ENCODE measurements around the gene FBXO3. TPM values are rescaled to one million over a fixed set of nuclear protein-coding genes. Genes with fewer than 3 reads are reported as not detected.
"Not testable (repeated sequence)": the region's sequence is repeated elsewhere in the genome, so short reads cannot be mapped to it uniquely, and the experiment has no call there.

FBXO3 gene
- total RNA-seq, 1 donor from 2014 or later, result 24.3 TPM

DNA sequence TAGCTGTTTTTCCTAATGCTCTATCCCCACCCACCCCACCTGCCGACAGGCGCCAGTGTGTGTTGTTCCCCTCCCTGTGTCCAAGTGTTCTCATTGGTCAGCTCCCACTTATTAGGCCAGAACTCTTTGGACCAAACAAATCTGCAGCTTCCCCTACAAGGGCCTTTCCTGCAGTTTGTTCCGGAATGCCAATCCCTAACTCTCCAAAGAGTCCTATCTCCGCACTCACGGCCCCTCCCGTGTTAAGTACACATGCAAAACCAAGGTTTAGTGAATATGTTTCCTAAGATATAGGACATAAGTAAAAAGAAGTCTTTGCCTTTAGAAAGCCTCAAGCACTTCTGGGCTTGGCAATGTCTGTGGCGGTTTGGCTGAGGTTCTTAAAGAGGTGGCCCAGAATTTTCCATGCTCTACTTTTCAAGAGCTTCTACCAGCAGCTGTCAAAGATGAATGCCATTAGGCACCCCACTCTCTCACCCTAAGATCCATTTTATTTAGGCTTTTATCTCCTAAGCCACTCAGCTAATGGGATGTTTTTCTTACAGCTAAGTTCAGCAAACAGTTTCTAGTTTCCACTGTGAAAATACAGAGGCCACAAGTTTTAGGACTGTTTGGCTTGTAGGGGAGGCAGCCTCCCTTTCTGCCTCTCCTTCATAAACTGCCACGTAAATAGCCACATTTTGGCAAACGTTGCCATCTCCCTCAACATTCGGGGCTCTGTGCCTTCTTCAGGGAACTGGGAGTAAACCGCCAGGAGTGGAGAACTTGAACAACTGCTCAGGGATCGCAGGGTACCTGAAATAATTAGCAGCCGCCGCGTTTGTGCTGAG, 39.7 kb downstream of the FBXO3 start:
- Mint-ChIP-seq H3K4me1 (ENCODE audit: low read depth) (peaks cover 42% of the 10 kb centered on the region), H3K27me3 (ENCODE audit: insufficient read depth) (peaks cover 3% of the 10 kb centered on the region), H3K9me3 (no peaks in the 10 kb centered on the region), H3K36me3 (ENCODE audit: low read depth) (peaks cover 31% of the 10 kb centered on the region), H3K27ac (peak overlapping the region; percentile 89), H3K4me3 (peak overlapping the region; percentile 87)
- intact Hi-C loops (cut with micrococcal nuclease), result loop anchor here (1.0 to 10.0 kb wide), 5 partner anchors 12 to 700 kb away; partner anchors contain the start of genes C11orf91, CAT and CSTF3
- no peak for DNase-seq (ENCODE audit: low spot score)

GRCh38 chr11:33733980-33734379, 40.3 kb downstream of the FBXO3 start:
- H3K9me3 Mint-ChIP-seq, result no peaks in the 10 kb centered on the region
- H3K4me1 Mint-ChIP-seq (ENCODE audit: low read depth), result peaks cover 47% of the 10 kb centered on the region
- H3K36me3 Mint-ChIP-seq (ENCODE audit: low read depth), result peaks cover 32% of the 10 kb centered on the region
- DNase-seq (ENCODE audit: low spot score), result no peak
- intact Hi-C loops (cut with micrococcal nuclease), result loop anchor here (2.0 to 10.0 kb wide), 3 partner anchors 319 to 701 kb away; partner anchors contain the start of genes CAT and CSTF3
- H3K27me3 Mint-ChIP-seq (ENCODE audit: insufficient read depth), result peaks cover 3% of the 10 kb centered on the region
- H3K4me3 Mint-ChIP-seq, result peak overlapping the region; percentile 87
- no peak overlapping the region for H3K27ac Mint-ChIP-seq

GRCh38 chr11:33731723-33732531, 42.4 kb downstream of the FBXO3 start:
- Mint-ChIP-seq H3K27me3 (ENCODE audit: insufficient read depth) (peaks cover 2% of the 10 kb centered on the region), H3K4me3 (peak overlapping the region; percentile 29), H3K36me3 (ENCODE audit: low read depth) (peaks cover 40% of the 10 kb centered on the region), H3K27ac (peak overlapping the region; percentile 16), H3K4me1 (ENCODE audit: low read depth) (peaks cover 57% of the 10 kb centered on the region), H3K9me3 (no peaks in the 10 kb centered on the region)
- no peak for DNase-seq (ENCODE audit: low spot score)
- intact Hi-C loops (cut with micrococcal nuclease), result loop anchor here (1.0 to 10.0 kb wide), 3 partner anchors 9 to 703 kb away; partner anchors contain the start of genes CAT and CSTF3

DNA sequence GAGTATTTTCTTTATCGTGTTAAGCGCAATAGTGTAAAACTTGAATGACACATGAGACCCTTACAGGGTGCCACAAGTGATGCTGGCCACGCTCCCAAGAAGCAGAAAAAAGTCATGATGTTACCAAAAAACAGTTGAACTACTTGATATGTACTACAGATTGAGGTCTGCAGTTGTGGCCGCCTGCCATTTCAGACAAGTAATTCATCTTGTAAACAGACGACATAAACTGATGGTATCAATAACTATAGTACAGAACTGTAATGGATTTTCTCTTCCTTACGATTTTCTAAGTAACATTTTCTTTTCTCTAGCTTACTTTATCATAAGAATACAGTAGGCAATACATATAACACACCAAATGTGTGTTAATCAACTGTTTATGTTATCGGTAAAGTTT, 43.6 kb downstream of the FBXO3 start:
- peaks cover 68% of the 10 kb centered on the region for H3K4me1 Mint-ChIP-seq (ENCODE audit: low read depth)
- DNase-seq (ENCODE audit: low spot score), result no peak
- no peak overlapping the region for H3K4me3 Mint-ChIP-seq
- H3K27ac Mint-ChIP-seq, result no peak overlapping the region
- H3K36me3 Mint-ChIP-seq (ENCODE audit: low read depth), result peaks cover 48% of the 10 kb centered on the region
- H3K27me3 Mint-ChIP-seq (ENCODE audit: insufficient read depth), result peaks cover 3% of the 10 kb centered on the region
- no peaks in the 10 kb centered on the region for H3K9me3 Mint-ChIP-seq
- intact Hi-C loops (cut with micrococcal nuclease), result loop anchor here (1.0 to 10.0 kb wide), 3 partner anchors 7 to 704 kb away; partner anchors contain the start of genes CAT and CSTF3

DNA sequence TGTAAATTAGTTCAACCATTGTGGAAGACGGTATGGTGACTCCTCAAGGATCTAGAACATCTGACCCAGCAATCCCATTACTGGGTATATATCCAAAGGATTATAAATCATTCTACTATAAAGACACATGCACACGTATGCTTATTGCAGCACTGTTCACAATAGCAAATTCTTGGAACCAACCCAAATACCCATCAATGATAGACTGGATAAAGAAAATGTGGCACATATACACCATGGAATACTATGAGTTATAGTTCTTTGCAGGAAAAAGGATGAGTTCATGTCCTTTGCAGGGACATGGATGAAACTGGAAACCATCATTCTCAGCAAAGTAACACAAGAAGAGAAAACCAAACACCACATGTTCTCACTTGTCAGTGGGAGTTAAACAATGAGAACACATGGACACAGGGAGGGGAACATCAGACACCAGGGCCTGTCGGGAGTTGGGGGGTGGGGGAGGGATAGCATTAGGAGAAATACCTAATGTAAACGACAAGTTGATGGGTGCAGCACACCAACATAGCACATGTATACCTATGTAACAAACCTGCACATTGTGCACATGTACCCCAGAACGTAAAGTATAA, 45.2 kb downstream of the FBXO3 start:
- DNase-seq (ENCODE audit: low spot score); H3K27ac Mint-ChIP-seq; H3K27me3 Mint-ChIP-seq (ENCODE audit: insufficient read depth); intact Hi-C loops (cut with micrococcal nuclease); H3K4me3 Mint-ChIP-seq; H3K9me3 Mint-ChIP-seq: not testable (repeated sequence)
- H3K36me3 Mint-ChIP-seq (ENCODE audit: low read depth), result peaks cover 51% of the 10 kb centered on the region
- H3K4me1 Mint-ChIP-seq (ENCODE audit: low read depth), result peaks cover 71% of the 10 kb centered on the region

DNA sequence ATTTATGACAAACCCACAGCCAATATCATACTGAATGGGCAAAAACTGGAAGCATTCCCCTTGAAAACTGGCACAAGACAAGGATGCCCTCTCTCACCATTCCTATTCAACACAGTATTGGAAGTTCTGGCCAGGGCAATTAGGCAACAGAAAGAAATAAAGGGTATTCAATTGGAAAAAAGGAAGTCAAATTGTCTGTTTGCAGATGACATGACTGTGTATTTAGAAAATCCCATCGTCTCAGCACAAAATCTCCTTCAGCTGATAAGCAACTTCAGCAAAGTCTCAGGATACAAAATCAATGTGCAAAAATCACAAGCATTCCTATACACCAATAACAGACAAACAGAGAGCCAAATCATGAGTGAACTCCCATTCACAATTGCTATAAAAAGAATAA, 46.8 kb downstream of the FBXO3 start:
- H3K27me3 Mint-ChIP-seq (ENCODE audit: insufficient read depth); H3K27ac Mint-ChIP-seq; DNase-seq (ENCODE audit: low spot score); H3K9me3 Mint-ChIP-seq; H3K4me3 Mint-ChIP-seq; intact Hi-C loops (cut with micrococcal nuclease): not testable (repeated sequence)
- H3K4me1 Mint-ChIP-seq (ENCODE audit: low read depth), result peaks cover 75% of the 10 kb centered on the region
- peaks cover 39% of the 10 kb centered on the region for H3K36me3 Mint-ChIP-seq (ENCODE audit: low read depth)

DNA sequence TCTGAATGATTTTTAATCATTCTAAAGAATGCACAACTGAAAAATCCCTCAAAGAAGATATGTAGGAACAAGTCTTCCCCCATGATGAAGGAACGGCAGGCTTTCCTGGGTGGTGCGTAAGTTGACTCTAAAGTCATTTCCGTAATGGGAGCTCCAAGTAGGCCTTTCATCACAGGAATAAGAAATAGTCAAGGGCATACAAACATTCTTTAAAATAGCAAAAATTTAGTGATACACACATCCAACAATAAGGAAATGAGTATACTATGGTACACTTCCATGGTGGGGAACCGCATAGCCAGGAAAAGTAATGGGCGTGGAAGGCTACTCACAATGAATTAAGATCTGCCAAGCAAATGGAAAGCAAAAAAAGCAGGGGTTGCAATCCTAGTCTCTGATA, 48.8 kb downstream of the FBXO3 start:
- Mint-ChIP-seq H3K27ac (no peak overlapping the region), H3K36me3 (ENCODE audit: low read depth) (peaks cover 42% of the 10 kb centered on the region), H3K9me3 (no peaks in the 10 kb centered on the region), H3K4me3 (no peak overlapping the region), H3K27me3 (ENCODE audit: insufficient read depth) (peaks cover 3% of the 10 kb centered on the region), H3K4me1 (ENCODE audit: low read depth) (peaks cover 77% of the 10 kb centered on the region)
- intact Hi-C loops (cut with micrococcal nuclease), result no loop called here
- no peak for DNase-seq (ENCODE audit: low spot score)

DNA sequence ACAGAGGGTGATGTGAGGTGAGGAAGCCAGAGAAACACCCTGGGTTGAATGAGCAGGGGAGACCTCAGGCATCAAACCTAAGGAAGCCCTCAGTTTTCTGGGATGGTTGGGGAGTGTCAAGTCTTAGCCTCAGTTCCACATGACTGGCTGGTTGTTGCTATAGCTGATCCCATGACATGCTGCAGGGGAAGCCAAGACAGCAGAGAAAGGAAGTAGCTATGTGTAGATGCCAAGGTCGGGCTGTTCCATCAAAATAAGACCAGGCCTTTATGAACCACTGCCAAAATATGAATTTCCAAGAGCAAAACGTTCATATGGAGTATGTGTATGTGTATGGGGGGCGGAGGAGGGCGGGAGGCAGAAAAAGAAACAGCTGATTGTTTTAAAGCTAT, 49.7 kb downstream of the FBXO3 start:
- Mint-ChIP-seq H3K27me3 (ENCODE audit: insufficient read depth) (peaks cover 3% of the 10 kb centered on the region), H3K4me3 (peak overlapping the region; percentile 12), H3K9me3 (no peaks in the 10 kb centered on the region), H3K36me3 (ENCODE audit: low read depth) (peaks cover 49% of the 10 kb centered on the region), H3K4me1 (ENCODE audit: low read depth) (peaks cover 83% of the 10 kb centered on the region), H3K27ac (peak overlapping the region; percentile 68)
- no peak for DNase-seq (ENCODE audit: low spot score)
- intact Hi-C loops (cut with micrococcal nuclease), result loop anchor here (5.0 kb wide), 5 partner anchors 48 to 682 kb away; partner anchors contain the start of genes FBXO3 and LMO2

DNA sequence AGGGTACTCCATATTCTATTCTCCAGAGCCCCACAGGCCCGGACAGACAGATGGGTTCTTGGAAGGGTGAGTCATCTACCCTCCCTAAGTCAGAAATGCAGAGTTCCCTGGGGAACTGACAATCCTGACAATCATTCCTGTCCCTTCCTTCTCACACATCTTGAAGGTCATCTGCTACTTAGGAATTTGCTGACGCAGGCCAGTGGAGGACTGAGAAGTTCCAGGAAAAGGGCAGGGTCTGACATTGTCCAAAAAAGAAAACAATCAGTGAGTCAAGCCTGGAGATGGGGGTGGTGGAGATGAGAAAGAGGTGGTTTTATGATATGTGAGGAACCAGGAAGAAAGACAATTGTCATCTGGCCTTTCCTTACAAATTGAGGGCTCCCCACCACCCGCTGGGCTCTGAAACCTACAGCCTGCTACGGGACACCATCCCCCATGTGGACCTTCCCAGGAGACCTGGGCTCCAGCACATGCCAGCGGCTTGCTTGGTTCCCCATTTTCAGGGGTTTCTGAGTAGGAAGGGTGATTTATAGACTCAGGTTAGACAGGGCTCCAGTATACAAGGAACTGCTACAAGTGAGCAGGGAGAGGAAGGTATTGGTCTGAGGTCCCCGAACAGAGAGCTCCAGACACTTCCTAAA, 51.0 kb downstream of the FBXO3 start:
- peak overlapping the region; percentile 68 for H3K27ac Mint-ChIP-seq
- no peak for DNase-seq (ENCODE audit: low spot score)
- H3K4me1 Mint-ChIP-seq (ENCODE audit: low read depth), result peaks cover 79% of the 10 kb centered on the region
- H3K36me3 Mint-ChIP-seq (ENCODE audit: low read depth), result peaks cover 41% of the 10 kb centered on the region
- no peaks in the 10 kb centered on the region for H3K9me3 Mint-ChIP-seq
- H3K27me3 Mint-ChIP-seq (ENCODE audit: insufficient read depth), result peaks cover 3% of the 10 kb centered on the region
- peak overlapping the region; percentile 61 for H3K4me3 Mint-ChIP-seq
- intact Hi-C loops (cut with micrococcal nuclease), result loop anchor here (1.0 to 5.0 kb wide), 6 partner anchors 8 to 681 kb away; partner anchors contain the start of genes FBXO3 and LMO2

GRCh38 chr11:33722590-33723234, 51.6 kb downstream of the FBXO3 start:
- intact Hi-C loops (cut with micrococcal nuclease), result loop anchor here (1.0 to 5.0 kb wide), 8 partner anchors 9 to 680 kb away; partner anchors contain the start of genes FBXO3 and LMO2
- H3K27me3 Mint-ChIP-seq (ENCODE audit: insufficient read depth), result peaks cover 2% of the 10 kb centered on the region

DNA sequence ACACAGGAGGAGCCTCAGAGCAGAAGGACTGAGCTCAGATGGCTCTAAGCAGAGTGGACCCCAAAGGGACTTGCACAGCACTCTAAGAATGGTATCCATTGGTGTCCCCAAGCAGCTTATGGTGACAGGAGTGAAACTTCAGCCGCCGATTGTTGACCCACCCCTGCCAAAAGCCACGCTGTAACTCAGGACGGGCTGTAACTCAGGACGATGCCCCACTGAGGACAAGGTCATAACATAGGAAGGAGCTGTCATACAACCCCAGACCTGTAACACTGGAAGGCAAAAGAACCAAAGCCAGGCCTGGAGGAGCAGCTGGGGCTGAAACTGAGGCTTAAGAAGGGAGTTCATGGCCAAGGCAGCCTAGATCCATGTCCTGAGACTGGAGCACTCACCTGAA, 52.3 kb downstream of the FBXO3 start:
- peak overlapping the region; percentile 48 for H3K4me3 Mint-ChIP-seq
- H3K9me3 Mint-ChIP-seq, result no peaks in the 10 kb centered on the region
- intact Hi-C loops (cut with micrococcal nuclease), result loop anchor here (1.0 to 5.0 kb wide), 7 partner anchors 13 to 680 kb away; partner anchors contain the start of genes FBXO3 and LMO2
- peak overlapping the region; percentile 68 for H3K27ac Mint-ChIP-seq
- DNase-seq (ENCODE audit: low spot score), result no peak
- H3K4me1 Mint-ChIP-seq (ENCODE audit: low read depth), result peaks cover 70% of the 10 kb centered on the region
- H3K36me3 Mint-ChIP-seq (ENCODE audit: low read depth), result peaks cover 44% of the 10 kb centered on the region
- H3K27me3 Mint-ChIP-seq (ENCODE audit: insufficient read depth), result peaks cover 1% of the 10 kb centered on the region

More at GRCh38 chr11:33722590-33723234, 51.6 kb downstream of the FBXO3 start:
- DNase-seq (ENCODE audit: low spot score), result peak; percentile 41
- Mint-ChIP-seq H3K36me3 (ENCODE audit: low read depth) (peaks cover 39% of the 10 kb centered on the region), H3K9me3 (no peaks in the 10 kb centered on the region), H3K4me1 (ENCODE audit: low read depth) (peaks cover 77% of the 10 kb centered on the region), H3K4me3 (peak overlapping the region; percentile 61), H3K27ac (peak overlapping the region; percentile 68)

Measured in activated T-helper 1 cell treated with anti-CD3 and anti-CD28 coated beads, Interleukin-12 subunit alpha, Interleukin-12 subunit beta, Interleukin-2, Interleukin-4 antibody, amounts not matched to agents 30 ng/mL and 10 ng/mL and 1 ng/mL, durations not matched to agents 14 hours and 24 hours and 36 hours (primary cell).